Transverse colon (tissue), 4 donors: ENCODE measurements around the gene CRB1. TPM values are rescaled to one million over a fixed set of nuclear protein-coding genes. Genes with fewer than 3 reads are reported as not detected.

ENCODE experiments used
- DNase-seq: peaks from one replicate; pipeline ENCODE4 v3.0.0-alpha.2; 2019
- H3K27ac ChIP-seq, 4 donors: fragments of 200-600 bp; sonication (generic); 2 replicates each; pipeline ENCODE4 v1.5.1; 2016 to 2018; ENCODE audit warnings: inconsistent platforms in 4 of 4
- H3K27me3 ChIP-seq: fragments of 200-600 bp; sonication (generic); 2 replicates; pipeline ENCODE4 v1.5.1; 2017; ENCODE audit warnings: inconsistent platforms
- H3K36me3 ChIP-seq, 4 donors: fragments of 200-600 bp; sonication (generic); 2 replicates each; pipeline ENCODE4 v1.5.1; 2017 to 2019; ENCODE audit warnings: inconsistent platforms in 4 of 4
- H3K4me1 ChIP-seq, 4 donors: fragments of 200-600 bp; sonication (generic); 2 replicates each; pipeline ENCODE4 v1.5.1; 2017 to 2020; ENCODE audit warnings: inconsistent platforms in 4 of 4
- H3K4me3 ChIP-seq, 4 donors: fragments of 200-600 bp; sonication (generic); 1 replicate in 1 of 4; 2 replicates in 3 of 4; pipeline versions ENCODE4 v1.5.1 to v1.6.1; 2017 to 2019; ENCODE audit warnings: inconsistent platforms in 4 of 4
- H3K9me3 ChIP-seq, 2 donors: fragments of 200-600 bp; sonication (generic); 2 replicates each; pipeline ENCODE4 v1.5.1; 2017 to 2019; ENCODE audit warnings: inconsistent platforms in 2 of 2
- CTCF ChIP-seq, 5 experiments: fragments of 200-600 bp in 3 of 5; fragments of 450-650 bp in 2 of 5; sonication (generic) in 3 of 5; IDR thresholded peaks; 1 replicate in 2 of 5; 2 replicates in 3 of 5; pipeline ENCODE4 v1.5.1; 2016 to 2017; ENCODE audit warnings: antibody characterized with exemption in 5 of 5, inconsistent platforms in 3 of 5, mild to moderate bottlenecking in 2 of 5, moderate library complexity in 1 of 5
- EP300 ChIP-seq: sonication (generic); formaldehyde crosslinking; IDR thresholded peaks from one replicate; pipeline ENCODE4 v1.6.1; 2017; ENCODE audit warnings: antibody characterized with exemption, low read depth
- POLR2A ChIP-seq: fragments of 450-650 bp; IDR thresholded peaks from one replicate; pipeline ENCODE4 v1.6.1; 2016; ENCODE audit warnings: antibody characterized with exemption, mild to moderate bottlenecking, moderate library complexity
- POLR2AphosphoS5 ChIP-seq, 3 donors: sonication (generic); formaldehyde crosslinking; IDR thresholded peaks; one replicate each; pipeline ENCODE4 v1.6.1; 2016; ENCODE audit warnings: antibody characterized with exemption in 3 of 3
- WGBS, 2 donors: methylation state at CpG; one replicate each; pipeline ENCODE4 v1.1.5; 2018; ENCODE audit warnings: low coverage in 1 of 2; 5-methylcytosine and 5-hydroxymethylcytosine counted together
- in situ Hi-C, 4 donors: fragments of 200-750 bp; cut with MboI; loops; one replicate each; pipeline versions ENCODE4 v1.15.0 to v1.15.1; 2017; ENCODE audit warnings: low sequenced_read_pairs in 3 of 4, low pct_ligation_motif_present in 1 of 4, low pct_unique_long_range_greater_than_20kb in 1 of 4
- intact Hi-C: fragments of 100-400 bp; cut with DNase I; formaldehyde crosslinking; loops from one replicate; pipeline ENCODE4 v1.15.1; 2023; ENCODE audit warnings: low total_unique reads
- total RNA-seq, 4 donors: library from RNA; depleted of rRNA; stranded (reverse); fragments of >200 nt; gene quantifications; one replicate each; pipeline ENCODE4 v1.1.0, GENCODE V29; 2016

The CRB1 gene
- total RNA-seq, 4 donors from 2014 or later = 0.14 to 2.8 (median 0.32) TPM; not detected in 1

GRCh38 chr1:197440715-197441114, 172.7 kb downstream of the CRB1 start:
- Histone ChIP-seq H3K4me3 (no peak overlapping the region), H3K27me3 (no peaks in the 10 kb centered on the region), H3K4me1 (no peaks in the 10 kb centered on the region), H3K27ac (no peak overlapping the region), H3K9me3 (no peaks in the 10 kb centered on the region), H3K36me3 (no peaks in the 10 kb centered on the region)
- DNase-seq = no peak
- WGBS, 2 donors = 62 to 83% methylated on average over 2 of the region's 2 CpGs
- in situ Hi-C loops (no loop called here), intact Hi-C loops (no loop called here)
- TF ChIP-seq POLR2A = no peak
- no peak for TF ChIP-seq EP300
- no peak for TF ChIP-seq CTCF (IDR thresholded peaks at IDR 0.05)
- no peak for TF ChIP-seq POLR2AphosphoS5 (IDR thresholded peaks at IDR 0.05)

- intact Hi-C loops (no loop called here), in situ Hi-C loops (no loop called here)
- H3K4me3 ChIP-seq = no peak overlapping the region
- no peaks in the 10 kb centered on the region for H3K36me3 ChIP-seq
- no peaks in the 10 kb centered on the region for H3K9me3 ChIP-seq
- H3K4me1 ChIP-seq = no peaks in the 10 kb centered on the region
- TF ChIP-seq POLR2AphosphoS5 (IDR thresholded peaks at IDR 0.05) = no peak
- TF ChIP-seq POLR2A = no peak
- TF ChIP-seq EP300 = no peak
- TF ChIP-seq CTCF (IDR thresholded peaks at IDR 0.05) = no peak
- no peak overlapping the region for H3K27ac ChIP-seq
- H3K27me3 ChIP-seq = no peaks in the 10 kb centered on the region
- DNase-seq = no peak
- 69 to 86% methylated on average over 3 to 8 of the region's 8 CpGs for WGBS, 2 donors
Observed at GRCh38 chr1:197441999-197442414, 174.0 kb downstream of the CRB1 start.

GRCh38 chr1:197444755-197445154, 176.7 kb downstream of the CRB1 start:
- WGBS, 2 donors = 20% methylated on average over 1 of the region's 1 CpG; no CpG with 5 or more reads in 1 of the 2 donors

GRCh38 chr1:197448121-197448779, 180.2 kb downstream of the CRB1 start:
- Histone ChIP-seq H3K27me3 (no peaks in the 10 kb centered on the region), H3K9me3 (no peaks in the 10 kb centered on the region), H3K27ac (no peak overlapping the region), H3K4me3 (no peak overlapping the region), H3K36me3 (no peaks in the 10 kb centered on the region), H3K4me1 (no peaks in the 10 kb centered on the region)
- TF ChIP-seq CTCF (IDR thresholded peaks at IDR 0.05) (no peak), POLR2AphosphoS5 (IDR thresholded peaks at IDR 0.05) (no peak), EP300 (no peak), POLR2A (no peak)
- in situ Hi-C loops = no loop called here
- intact Hi-C loops = no loop called here
- DNase-seq = no peak
- 44 to 50% methylated on average over 2 of the region's 2 CpGs for WGBS, 2 donors

More at GRCh38 chr1:197444755-197445154, 176.7 kb downstream of the CRB1 start:
- no peak overlapping the region for H3K4me3 ChIP-seq
- H3K4me1 ChIP-seq = no peaks in the 10 kb centered on the region
- H3K27ac ChIP-seq = no peak overlapping the region
- no peak for TF ChIP-seq POLR2A
- TF ChIP-seq CTCF (IDR thresholded peaks at IDR 0.05) = no peak
- TF ChIP-seq POLR2AphosphoS5 (IDR thresholded peaks at IDR 0.05) = no peak
- TF ChIP-seq EP300 = no peak
- H3K9me3 ChIP-seq = no peaks in the 10 kb centered on the region
- no peak for DNase-seq
- in situ Hi-C loops (no loop called here), intact Hi-C loops (no loop called here)
- no peaks in the 10 kb centered on the region for H3K27me3 ChIP-seq
- no peaks in the 10 kb centered on the region for H3K36me3 ChIP-seq
